Posterior cingulate gyrus (tissue), 11 donors: ENCODE data around the gene SLC35E2B.
A peak's percentile ranks its signal among the peaks of the same experiment; 100 is the strongest.
"Not testable (repeated sequence)": the region's sequence is repeated elsewhere in the genome, so short reads cannot be mapped to it uniquely, and the experiment has no call there.

Experiments used
- DNase-seq, 10 donors: peaks; one replicate each; pipeline versions ENCODE4 v3.0.0 to v3.0.0-alpha.2; 2020 to 2021; ENCODE audit warnings: mixed read lengths in 3 of 10
- intact Hi-C: fragments of 100-400 bp; cut with DNase I; formaldehyde crosslinking; loops from one replicate; pipeline ENCODE4 v1.15.1; 2023

SLC35E2B gene

DNA sequence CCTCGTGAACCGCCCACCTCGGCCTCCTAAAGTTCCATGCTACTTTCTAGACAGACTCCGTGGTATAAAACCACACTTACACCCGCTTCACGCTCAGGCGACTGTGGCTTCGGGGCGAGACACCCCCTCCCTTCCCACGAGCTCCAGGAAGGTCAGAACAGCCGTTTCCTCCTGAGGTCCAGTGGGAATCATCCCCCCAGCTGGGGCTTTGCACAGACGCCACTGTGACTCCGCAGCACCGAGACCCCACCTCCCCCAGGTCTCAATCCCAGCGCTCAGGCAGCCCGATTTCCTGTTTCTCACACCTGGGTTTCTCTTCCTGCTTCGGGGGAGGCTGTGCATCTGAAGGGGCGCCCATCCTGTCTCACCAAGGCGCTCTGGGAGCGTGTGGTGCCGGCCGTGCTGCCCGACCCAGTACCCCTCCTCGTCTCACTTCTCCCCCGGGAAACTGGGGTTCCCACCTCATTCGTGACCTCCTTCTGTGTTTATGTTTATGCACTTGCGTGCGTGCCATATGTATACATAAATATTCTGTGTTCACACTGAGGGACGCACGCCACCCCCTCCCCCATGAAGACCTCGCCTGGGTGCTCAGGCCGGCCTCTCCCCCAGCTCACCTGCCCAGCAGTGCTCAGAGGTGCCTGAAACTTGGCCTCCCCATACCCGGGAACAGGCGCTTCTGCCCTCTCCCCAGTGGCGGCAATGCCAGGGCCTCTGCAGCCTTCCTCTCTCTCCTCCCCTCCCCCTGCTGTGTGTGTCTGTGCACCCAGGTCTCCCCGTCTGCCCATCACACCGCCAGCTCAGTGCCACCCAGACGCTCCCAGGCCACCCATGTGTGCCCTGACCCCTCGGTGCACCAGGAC, 14.6 kb downstream of the SLC35E2B start:
- DNase-seq: peak in 3 of 10 donors; percentile 3 to 73 (median 57)
- intact Hi-C loops: no loop called here

- peak in 2 of 10 donors; percentile 17 to 79 for DNase-seq
- intact Hi-C loops: not testable (repeated sequence)
Observed at GRCh38 chr1:1676087-1676486, 16.5 kb downstream of the SLC35E2B start.

DNA sequence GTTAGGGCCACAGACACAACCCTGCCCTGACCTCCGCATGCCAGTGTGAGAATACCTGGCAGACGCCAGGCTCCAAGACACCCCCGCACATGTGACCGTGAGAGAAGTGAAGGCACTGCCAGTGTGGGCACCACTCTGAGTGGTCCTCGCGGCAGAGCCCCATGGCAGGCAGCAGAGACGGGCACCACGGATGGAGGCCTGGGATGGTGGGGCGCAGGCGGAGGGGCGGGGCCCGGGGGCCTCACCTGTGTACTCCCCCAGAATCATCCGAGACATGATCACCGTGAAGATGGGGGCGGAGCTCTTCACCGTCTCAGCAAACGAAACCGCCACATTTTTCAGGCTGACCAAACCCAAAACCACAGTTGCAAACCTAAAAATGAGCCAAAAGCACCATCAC, 17.4 kb downstream of the SLC35E2B start:
- intact Hi-C loops: not testable (repeated sequence)

GRCh38 chr1:1674806-1675205, 17.8 kb downstream of the SLC35E2B start:
- intact Hi-C loops: not testable (repeated sequence)

More for the DNA sequence above, 17.4 kb downstream of the SLC35E2B start:
- not testable (repeated sequence) for DNase-seq

DNA sequence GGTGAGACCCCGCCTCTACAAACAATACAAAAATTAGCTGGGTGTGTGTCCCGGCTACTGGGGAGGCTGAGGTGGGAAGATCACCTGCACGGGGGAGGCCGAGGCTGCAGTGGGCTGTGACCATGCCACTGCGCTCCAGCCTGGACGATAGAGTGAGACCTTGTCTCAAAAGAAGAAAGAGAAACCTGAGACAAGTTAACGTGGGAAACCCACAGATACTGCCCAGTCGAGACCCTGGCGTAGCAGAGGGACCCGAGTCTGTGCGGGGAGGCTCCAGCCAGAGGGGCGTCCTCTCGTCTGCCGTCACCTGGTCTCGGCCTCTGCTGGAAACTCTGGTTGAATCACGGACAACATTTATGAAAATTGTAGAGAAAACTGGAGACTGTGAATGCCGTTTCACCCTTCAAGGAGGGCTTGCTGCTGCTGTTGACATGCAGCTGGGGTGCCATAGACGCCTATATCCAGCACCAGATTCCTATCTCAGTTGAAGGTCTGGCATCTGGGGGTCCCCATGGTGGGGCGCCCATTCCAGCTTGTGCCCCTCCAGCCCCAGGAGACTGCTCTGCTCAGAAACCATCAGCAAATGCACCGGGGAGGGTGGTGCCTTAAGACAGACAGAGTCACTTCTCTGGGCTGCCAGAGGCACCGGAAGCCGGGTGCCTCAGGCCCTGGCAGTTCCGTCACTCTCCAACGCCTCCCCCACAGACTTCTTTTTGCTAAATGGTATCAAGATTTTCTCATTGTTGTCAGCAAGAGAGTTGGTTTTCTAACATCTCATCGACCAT, 20.2 kb downstream of the SLC35E2B start:
- intact Hi-C loops: no loop called here
- peak in 2 of 10 donors; percentile 49 to 70 for DNase-seq

More at GRCh38 chr1:1674806-1675205, 17.8 kb downstream of the SLC35E2B start:
- DNase-seq: peak in 2 of 10 donors; percentile 19 to 66

GRCh38 chr1:1671365-1672119, 21.1 kb downstream of the SLC35E2B start:
- intact Hi-C loops: no loop called here
- peak in 2 of 10 donors; percentile 74 to 75 for DNase-seq

- DNase-seq: peak in 3 of 10 donors; percentile 23 to 50 (median 44)
Observed at GRCh38 chr1:1670866-1671265, 21.7 kb downstream of the SLC35E2B start.

DNA sequence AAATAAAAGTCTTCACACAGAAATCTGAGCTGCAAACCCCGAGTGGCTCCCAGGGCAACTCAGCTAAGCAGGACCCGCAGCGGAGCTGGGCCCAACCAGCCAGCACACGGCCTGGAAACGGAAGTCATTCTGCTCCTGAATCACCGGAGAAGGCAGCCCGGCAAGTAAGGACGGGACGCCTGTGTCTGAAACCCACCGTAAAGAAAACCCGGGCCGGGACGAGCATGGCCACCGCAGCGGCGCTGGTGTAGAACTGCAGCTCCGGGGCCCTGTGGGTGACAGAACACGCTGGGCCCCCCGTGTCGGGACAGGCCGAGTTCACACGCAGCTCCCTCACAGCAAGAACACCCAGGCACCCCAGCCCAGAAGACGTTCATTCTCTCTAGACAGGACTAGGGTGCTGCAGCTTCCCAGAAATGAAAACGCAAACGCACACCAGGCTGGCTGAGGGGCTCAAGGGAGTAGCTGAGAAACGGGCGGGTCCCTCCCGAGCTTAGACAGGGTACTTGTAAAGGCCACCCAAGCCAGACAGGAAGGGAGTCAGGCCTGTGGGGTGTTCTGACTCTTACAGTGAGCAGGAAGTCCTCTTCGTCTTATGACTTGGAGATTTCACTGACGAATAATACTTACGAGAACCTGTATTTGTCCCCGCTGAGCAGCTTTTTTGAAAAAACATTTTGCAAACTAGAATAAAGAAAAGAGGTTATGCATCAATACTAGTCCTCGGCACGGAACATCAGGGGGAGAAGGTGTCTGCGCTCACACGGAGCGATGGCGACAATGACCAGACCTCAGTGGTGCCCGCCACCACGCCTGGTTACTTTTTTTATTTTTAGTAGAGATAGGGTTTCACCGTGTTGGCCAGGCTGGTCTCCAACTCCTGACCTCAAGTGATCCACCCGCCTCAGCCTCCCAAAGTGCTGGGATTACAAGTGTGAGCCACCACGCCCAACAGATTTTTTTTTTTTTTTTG, 22.8 kb downstream of the SLC35E2B start:
- peak in 3 of 10 donors; percentile 18 to 56 (median 42) for DNase-seq
- intact Hi-C loops: no loop called here

More at GRCh38 chr1:1670866-1671265, 21.7 kb downstream of the SLC35E2B start:
- intact Hi-C loops: no loop called here

DNA sequence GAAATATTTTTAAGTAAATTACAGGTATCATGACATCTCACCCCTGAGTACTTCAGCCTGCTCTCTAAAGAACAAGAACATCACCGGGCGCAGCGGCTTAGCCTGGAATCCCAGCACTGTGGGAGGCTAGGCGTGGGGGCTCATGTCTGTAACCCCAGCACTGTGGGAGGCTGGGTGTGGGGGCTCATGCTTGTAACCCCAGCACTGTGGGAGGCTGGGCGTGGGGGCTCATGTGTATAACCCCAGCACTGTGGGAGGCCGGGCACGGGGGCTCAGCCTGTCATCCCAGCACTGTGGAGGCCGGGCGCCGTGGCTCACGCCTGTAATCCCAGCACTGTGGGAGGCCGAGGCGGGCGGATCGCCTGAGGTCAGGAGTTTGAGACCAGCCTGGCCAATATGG, 26.1 kb downstream of the SLC35E2B start:
- intact Hi-C loops: no loop called here
- peak in 3 of 10 donors; percentile 20 to 61 (median 41) for DNase-seq

DNA sequence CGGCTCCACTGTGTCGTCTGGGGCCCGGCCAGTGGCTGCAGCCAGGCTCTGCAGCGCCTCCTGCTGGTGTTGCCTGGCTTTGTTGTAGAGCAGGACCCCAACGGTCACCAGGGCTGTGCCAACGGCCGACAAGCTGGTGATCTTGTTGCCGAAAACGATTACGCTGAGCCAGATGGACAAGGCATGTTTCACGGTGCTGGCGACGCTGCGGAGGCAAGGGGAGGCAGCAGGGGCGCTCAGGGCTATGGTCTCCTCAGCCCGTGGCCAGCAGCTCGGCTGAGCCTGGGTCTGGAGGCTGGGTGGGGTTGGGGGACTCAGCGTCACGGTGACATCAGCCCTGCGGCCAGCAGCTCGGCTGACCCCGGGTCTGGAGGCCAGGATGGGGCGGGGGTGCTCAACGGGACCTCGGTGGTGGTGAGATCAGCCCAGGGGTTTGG, 26.8 kb downstream of the SLC35E2B start:
- intact Hi-C loops: no loop called here
- DNase-seq: peak in 3 of 10 donors; percentile 55 to 71 (median 62)

GRCh38 chr1:1664941-1665814, 27.4 kb downstream of the SLC35E2B start:
- DNase-seq: peak in 3 of 10 donors; percentile 33 to 79 (median 50)
- intact Hi-C loops: no loop called here

GRCh38 chr1:1664318-1664717, 28.3 kb downstream of the SLC35E2B start:
- DNase-seq: peak in 1 of 10 donors; percentile 14
- intact Hi-C loops: not testable (repeated sequence)

DNA sequence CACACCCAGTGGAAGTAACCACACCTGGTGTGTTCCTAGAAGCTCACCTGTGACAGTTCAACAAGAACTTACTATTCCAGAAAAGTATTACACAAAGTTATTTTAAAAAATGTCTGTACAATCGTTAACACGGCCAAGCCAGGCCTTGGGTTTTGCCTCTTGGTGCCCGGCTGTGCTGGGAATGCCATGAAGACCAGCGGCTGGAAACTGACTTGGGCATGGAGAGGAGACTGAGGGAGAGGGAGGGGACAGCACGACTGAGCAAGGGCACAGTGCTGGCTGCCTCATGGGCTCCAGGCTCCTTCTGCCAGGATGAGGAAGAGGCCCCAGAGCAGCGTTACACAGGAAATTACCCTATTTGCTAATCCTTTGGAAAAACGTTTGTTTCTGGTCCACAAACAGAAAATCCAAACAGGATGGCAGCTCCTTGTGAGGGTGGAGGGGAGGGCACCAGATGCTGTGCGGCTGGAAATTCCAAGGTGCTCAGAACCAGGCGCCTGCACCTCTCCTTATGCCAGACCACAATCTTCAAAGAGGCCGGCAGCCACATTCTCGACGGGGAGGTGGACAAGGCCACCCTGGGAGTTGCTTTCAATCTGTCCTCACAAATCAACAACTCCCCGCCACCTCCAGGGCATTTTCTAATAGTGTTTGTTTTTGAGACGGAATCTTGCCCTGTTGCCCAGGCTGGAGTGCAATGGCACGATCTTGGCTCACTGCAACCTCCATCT, 29.6 kb downstream of the SLC35E2B start:
- intact Hi-C loops: not testable (repeated sequence)
- peak in 3 of 10 donors; percentile 12 to 71 (median 41) for DNase-seq

GRCh38 chr1:1662392-1662791, 30.2 kb downstream of the SLC35E2B start:
- DNase-seq, intact Hi-C loops: not testable (repeated sequence)

- intact Hi-C loops: not testable (repeated sequence)
- peak; percentile 88 to 98 (median 95) for DNase-seq
Observed at GRCh38 chr1:1658583-1659549, 33.7 kb downstream of the SLC35E2B start, which contains the start of gene CDK11B. Gene CDK11B, minus strand, starts transcription at chr1:1659004. Its CDS starts 1,519 bp downstream, at chr1:1657485.

DNA sequence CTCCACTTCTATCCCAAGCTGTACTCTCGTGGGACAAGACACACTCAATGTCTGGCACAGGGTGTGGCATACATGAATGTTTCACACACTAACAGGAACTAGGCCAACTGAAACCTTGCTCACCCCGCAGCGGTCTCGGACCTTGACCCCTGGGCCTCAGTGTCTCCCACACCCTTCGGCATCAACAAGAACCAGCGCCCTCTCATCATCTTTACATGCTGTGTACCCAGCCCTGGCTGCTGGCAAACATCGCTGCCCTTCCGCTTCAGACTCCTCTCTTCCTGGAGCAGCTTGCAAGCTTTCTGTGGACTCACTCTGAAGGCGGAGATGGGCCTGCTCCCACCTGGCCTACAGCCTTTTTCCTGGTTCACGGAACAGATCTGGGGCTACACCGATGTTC, 44.3 kb downstream of the SLC35E2B start:
- DNase-seq: peak in 1 of 10 donors; percentile 69
- intact Hi-C loops: not testable (repeated sequence)
